Activated CD8-positive, alpha-beta T cell treated with anti-CD3 and anti-CD28 coated beads, Interleukin-2, amount 10 ng/mL, durations not matched to agents 7 days and 5 days (primary cell): ENCODE measurements around the gene ORC3. TPM values are rescaled to one million over a fixed set of nuclear protein-coding genes. Genes with fewer than 3 reads are reported as not detected.
"Not testable (repeated sequence)": the region's sequence is repeated elsewhere in the genome, so short reads cannot be mapped to it uniquely, and the experiment has no call there.

Source experiments
- ATAC-seq: fragments of 150-1000 bp; cut with Tn5 transposase; one replicate; pipeline ENCODE4 v1.10.0; 2021; ENCODE audit warnings: moderate library complexity
- CTCF ChIA-PET: fragments of 350-600 bp; sonication (Branson Sonifier 250); formaldehyde crosslinking; loops from one replicate; lab custom pipeline; 2021; ENCODE audit warnings: antibody characterized with exemption; lab: Charles Lee
- POLR2A ChIA-PET: fragments of 350-600 bp; sonication (Branson Sonifier 250); formaldehyde crosslinking; loops from one replicate; lab custom pipeline; 2021; ENCODE audit warnings: antibody characterized with exemption; lab: Charles Lee
- DNase-seq: peaks from one replicate; pipeline ENCODE4 v3.0.0-alpha.2; 2020
- H3K27ac Mint-ChIP-seq: one replicate; pipeline ENCODE4 v1.8.0; 2021; ENCODE audit warnings: mild to moderate bottlenecking, mixed read lengths
- H3K27me3 Mint-ChIP-seq: one replicate; pipeline ENCODE4 v1.8.0; 2021; ENCODE audit warnings: low read depth, mixed read lengths
- H3K36me3 Mint-ChIP-seq: one replicate; pipeline ENCODE4 v1.8.0; 2021; ENCODE audit warnings: low read depth, mixed read lengths
- H3K4me1 Mint-ChIP-seq: one replicate; pipeline ENCODE4 v1.8.0; 2021; ENCODE audit warnings: low read depth, mixed read lengths
- H3K4me3 Mint-ChIP-seq: one replicate; pipeline ENCODE4 v1.8.0; 2021; ENCODE audit warnings: mild to moderate bottlenecking, mixed read lengths
- H3K9me3 Mint-ChIP-seq: one replicate; pipeline ENCODE4 v1.8.0; 2022; ENCODE audit warnings: mixed read lengths; ENCODE audit not compliant: insufficient read depth
- total RNA-seq, 2 experiments: library from RNA; stranded (reverse); gene quantifications; one replicate each; pipeline ENCODE4 v1.2.3, GENCODE V29; 2021

The ORC3 gene
- total RNA-seq, 2 experiments from 2014 or later, result 27.1 TPM

GRCh38 chr6:87700397-87701343 is 110.7 kb downstream of the ORC3 start:
- Mint-ChIP-seq H3K27me3 (no peaks in the 10 kb centered on the region), H3K4me3 (peak overlapping the region; percentile 96), H3K9me3 (no peaks in the 10 kb centered on the region), H3K36me3 (peaks cover 28% of the 10 kb centered on the region), H3K4me1 (peaks cover 38% of the 10 kb centered on the region), H3K27ac (peak overlapping the region; percentile 97)
- ChIA-PET POLR2A (interaction anchor here (0.6 to 2.2 kb wide), 9 partner anchors 14 to 110 kb away, joined by 5 to 17 read pairs (median 9); partner anchors contain the start of genes ORC3 and RARS2), CTCF (interaction anchor here (0.6 to 1.5 kb wide), 5 partner anchors 46 to 622 kb away, joined by 3 to 4 read pairs (median 3); no protein-coding TSS in a partner anchor)
- no peak for ATAC-seq
- DNase-seq, result peak; percentile 46

- H3K27ac Mint-ChIP-seq, result peak overlapping the region; percentile 97
- DNase-seq, result no peak
- peaks cover 28% of the 10 kb centered on the region for H3K36me3 Mint-ChIP-seq
- CTCF ChIA-PET, result interaction anchor here (0.6 to 1.5 kb wide), 5 partner anchors 47 to 622 kb away, joined by 3 to 4 read pairs (median 3); no protein-coding TSS in a partner anchor
- peak overlapping the region; percentile 96 for H3K4me3 Mint-ChIP-seq
- H3K4me1 Mint-ChIP-seq, result peaks cover 36% of the 10 kb centered on the region
- peak; percentile 15 for ATAC-seq
- H3K9me3 Mint-ChIP-seq, result no peaks in the 10 kb centered on the region
- no peaks in the 10 kb centered on the region for H3K27me3 Mint-ChIP-seq
- POLR2A ChIA-PET, result interaction anchor here (0.6 to 2.2 kb wide), 16 partner anchors 13 to 111 kb away, joined by 3 to 17 read pairs (median 6); partner anchors contain the start of genes ORC3 and RARS2
Measured at GRCh38 chr6:87701344-87701675, 111.4 kb downstream of the ORC3 start.

GRCh38 chr6:87701676-87702588 is 112.0 kb downstream of the ORC3 start, which contains the start of gene AKIRIN2:
Gene AKIRIN2 (minus strand): TSS chr6:87702233. CDS start chr6:87701684, 549 bp downstream.
- ATAC-seq, result peak; percentile 85
- H3K27me3 Mint-ChIP-seq, result no peaks in the 10 kb centered on the region
- peak within 1 kb of the TSS; percentile 97 for H3K27ac Mint-ChIP-seq
- peak within 1 kb of the TSS; percentile 96 for H3K4me3 Mint-ChIP-seq
- ChIA-PET POLR2A (interaction anchor here (0.8 to 2.2 kb wide), 19 partner anchors 11 to 229 kb away, joined by 3 to 17 read pairs (median 4); partner anchors contain the start of genes ORC3, RARS2 and SLC35A1), CTCF (interaction anchor here (0.8 to 1.5 kb wide), 7 partner anchors 12 to 623 kb away, joined by 3 to 4 read pairs (median 3); no protein-coding TSS in a partner anchor)
- peaks cover 28% of the 10 kb centered on the region for H3K36me3 Mint-ChIP-seq
- peak; percentile 98 for DNase-seq
- no peaks in the 10 kb centered on the region for H3K9me3 Mint-ChIP-seq
- H3K4me1 Mint-ChIP-seq, result peaks cover 36% of the 10 kb centered on the region

GRCh38 chr6:87702589-87702945 is 112.6 kb downstream of the ORC3 start:
- ChIA-PET POLR2A (interaction anchor here (0.8 to 2.2 kb wide), 19 partner anchors 10 to 230 kb away, joined by 3 to 17 read pairs (median 4); partner anchors contain the start of genes ORC3, RARS2 and SLC35A1), CTCF (interaction anchor here (0.8 to 1.5 kb wide), 4 partner anchors 12 to 59 kb away, joined by 3 to 4 read pairs (median 3); no protein-coding TSS in a partner anchor)
- Mint-ChIP-seq H3K27ac (peak overlapping the region; percentile 97), H3K9me3 (no peaks in the 10 kb centered on the region), H3K27me3 (no peaks in the 10 kb centered on the region), H3K4me3 (peak overlapping the region; percentile 96), H3K4me1 (peaks cover 34% of the 10 kb centered on the region), H3K36me3 (peaks cover 26% of the 10 kb centered on the region)
- DNase-seq, result no peak
- no peak for ATAC-seq

GRCh38 chr6:87703039-87703438 is 113.1 kb downstream of the ORC3 start:
- H3K4me1 Mint-ChIP-seq, result peaks cover 31% of the 10 kb centered on the region
- H3K9me3 Mint-ChIP-seq, ATAC-seq, H3K27me3 Mint-ChIP-seq, DNase-seq: not testable (repeated sequence)
- H3K27ac Mint-ChIP-seq, result peak overlapping the region; percentile 97
- H3K4me3 Mint-ChIP-seq, result peak overlapping the region; percentile 96
- ChIA-PET POLR2A (interaction anchor here (1.1 to 2.2 kb wide), 9 partner anchors 9 to 230 kb away, joined by 3 to 17 read pairs (median 4); partner anchors contain the start of genes ORC3, RARS2 and SLC35A1), CTCF (interaction anchor here (0.9 to 1.1 kb wide), 2 partner anchors 11 to 16 kb away, joined by 3 to 4 read pairs; no protein-coding TSS in a partner anchor)
- H3K36me3 Mint-ChIP-seq, result peaks cover 22% of the 10 kb centered on the region

GRCh38 chr6:87705070-87705691 is 115.2 kb downstream of the ORC3 start:
- Mint-ChIP-seq H3K27me3 (no peaks in the 10 kb centered on the region), H3K4me1 (peaks cover 25% of the 10 kb centered on the region), H3K9me3 (no peaks in the 10 kb centered on the region), H3K4me3 (no peak overlapping the region), H3K36me3 (peaks cover 9% of the 10 kb centered on the region), H3K27ac (peak overlapping the region; percentile 37)
- ATAC-seq, result no peak
- CTCF ChIA-PET, result interaction anchor here (0.8 kb wide), 1 partner anchor 24 kb away, joined by 4 read pairs; no protein-coding TSS in a partner anchor
- POLR2A ChIA-PET, result interaction anchor here (1.0 kb wide), 1 partner anchor 14 kb away, joined by 3 read pairs; no protein-coding TSS in a partner anchor
- peak; percentile 41 for DNase-seq

- no peaks in the 10 kb centered on the region for H3K27me3 Mint-ChIP-seq
- ChIA-PET POLR2A (interaction anchor here (0.9 to 1.0 kb wide), 2 partner anchors 13 to 17 kb away, joined by 3 to 4 read pairs; no protein-coding TSS in a partner anchor), CTCF (interaction anchor here (1.1 kb wide), 1 partner anchor 26 kb away, joined by 3 read pairs; no protein-coding TSS in a partner anchor)
- H3K36me3 Mint-ChIP-seq, result no peaks in the 10 kb centered on the region
- ATAC-seq (no peak), DNase-seq (no peak)
- H3K27ac Mint-ChIP-seq, result no peak overlapping the region
- H3K4me1 Mint-ChIP-seq, result peaks cover 27% of the 10 kb centered on the region
- no peaks in the 10 kb centered on the region for H3K9me3 Mint-ChIP-seq
- H3K4me3 Mint-ChIP-seq, result no peak overlapping the region
Measured at GRCh38 chr6:87706187-87706966, 116.4 kb downstream of the ORC3 start.

- H3K4me3 Mint-ChIP-seq, H3K36me3 Mint-ChIP-seq, DNase-seq, H3K27me3 Mint-ChIP-seq, H3K9me3 Mint-ChIP-seq, ATAC-seq, H3K27ac Mint-ChIP-seq, CTCF ChIA-PET, POLR2A ChIA-PET: not testable (repeated sequence)
- H3K4me1 Mint-ChIP-seq, result peaks cover 20% of the 10 kb centered on the region
Measured at GRCh38 chr6:87708581-87709427, 118.9 kb downstream of the ORC3 start.

GRCh38 chr6:87710090-87710489 is 120.2 kb downstream of the ORC3 start:
- Mint-ChIP-seq H3K4me1 (peaks cover 25% of the 10 kb centered on the region), H3K36me3 (no peaks in the 10 kb centered on the region), H3K4me3 (no peak overlapping the region), H3K27me3 (no peaks in the 10 kb centered on the region), H3K9me3 (no peaks in the 10 kb centered on the region), H3K27ac (no peak overlapping the region)
- ATAC-seq (no peak), DNase-seq (no peak)
- ChIA-PET POLR2A (no interaction called here), CTCF (no interaction called here)
